Panc1 (cell line): ENCODE data around the gene IGFBP7. TPM values are rescaled to one million over a fixed set of nuclear protein-coding genes. Genes with fewer than 3 reads are reported as not detected.

Experiments used
- ATAC-seq: fragments of 200-7000 bp; cut with Tn5 transposase; 2 replicates; pipeline ENCODE4 v1.9.1; 2020; ENCODE audit warnings: mild to moderate bottlenecking, moderate library complexity
- BruUV-seq: library from RNA; stranded (reverse); fragments of 400-500 nt; replicated peaks from 2 replicates; lab custom pipeline; 2021; lab: Mats Ljungman, UMichigan
- CTCF ChIA-PET: fragments of 300-600 bp; sonication (Branson Sonifier 250); formaldehyde crosslinking; loops from one replicate; lab custom pipeline; 2022; ENCODE audit warnings: antibody characterized with exemption; lab: Charles Lee
- POLR2A ChIA-PET: fragments of 300-600 bp; sonication (Branson Sonifier 250); formaldehyde crosslinking; loops from one replicate; lab custom pipeline; 2022; ENCODE audit warnings: antibody characterized with exemption; lab: Charles Lee
- DNase-seq: peaks from one replicate; pipeline ENCODE4 v3.0.0-alpha.2; 2010; ENCODE audit warnings: low read depth, low spot score
- H3K27ac ChIP-seq: 2 replicates; pipeline ENCODE4 v1.5.1; 2011; ENCODE audit warnings: mild to moderate bottlenecking, low read length, inconsistent platforms
- H3K27me3 ChIP-seq: fragments of 200-500 bp; sonication (Bioruptor generic); 2 replicates; pipeline ENCODE4 v1.6.0; 2014; ENCODE audit warnings: low read length, inconsistent platforms; ENCODE audit not compliant: control insufficient read depth, insufficient read depth
- H3K36me3 ChIP-seq: fragments of 200-500 bp; sonication (Bioruptor generic); 2 replicates; pipeline ENCODE4 v1.5.1; 2014; ENCODE audit warnings: inconsistent platforms, mild to moderate bottlenecking, low read length, moderate library complexity; ENCODE audit not compliant: control insufficient read depth, insufficient read depth
- H3K4me1 ChIP-seq: 2 replicates; pipeline ENCODE4 v1.5.1; 2011; ENCODE audit warnings: inconsistent platforms, mild to moderate bottlenecking, low read length, moderate library complexity; ENCODE audit not compliant: control insufficient read depth, insufficient read depth
- H3K4me3 ChIP-seq, 2 experiments: 2 replicates each; pipeline ENCODE4 v1.5.1; 2011 to 2012; ENCODE audit warnings: low read depth in 2 of 2, low read length in 2 of 2, mild to moderate bottlenecking in 2 of 2, inconsistent platforms in 1 of 2, moderate library complexity in 1 of 2
- H3K9me3 ChIP-seq: fragments of 200-500 bp; sonication (Bioruptor generic); 2 replicates; pipeline ENCODE4 v1.5.1; 2014; ENCODE audit warnings: low read depth, mild to moderate bottlenecking, inconsistent platforms, low read length, moderate library complexity; ENCODE audit not compliant: control insufficient read depth, insufficient read depth
- POLR2AphosphoS5 ChIP-seq: IDR thresholded peaks from 2 replicates; pipeline ENCODE4 v1.6.1; 2012; ENCODE audit warnings: mild to moderate bottlenecking, low read depth, low read length, moderate library complexity
- SIN3A ChIP-seq: IDR thresholded peaks from 2 replicates; pipeline ENCODE4 v1.6.1; 2012; ENCODE audit warnings: low read depth, mild to moderate bottlenecking, low read length, moderate library complexity, borderline replicate concordance; ENCODE audit not compliant: insufficient read depth
- TCF7L2 ChIP-seq: IDR thresholded peaks from 2 replicates; pipeline ENCODE4 v1.6.1; 2011; ENCODE audit warnings: mild to moderate bottlenecking, low read depth, low read length, inconsistent platforms
- in situ Hi-C: cut with HindIII; loops from 2 replicates; pipeline ENCODE4 v1.10.0; 2016; ENCODE audit warnings: low sequenced_read_pairs, low pct_unique_long_range_greater_than_20kb
- intact Hi-C: fragments of 100-400 bp; cut with micrococcal nuclease; formaldehyde crosslinking; loops from one replicate; pipeline ENCODE4 v1.10.0; 2022; ENCODE audit not compliant: unreplicated experiment
- total RNA-seq: library from RNA; stranded (reverse); gene quantifications from one replicate; pipeline ENCODE4 v1.2.1, GENCODE V29; 2021; ENCODE audit not compliant: unreplicated experiment
- TF ChIP-seq, protein P1 (sequence below): fragments of 450-650 bp; IDR thresholded peaks from 2 replicates; pipeline ENCODE4 v1.5.1; 2017; ENCODE audit warnings: mild to moderate bottlenecking
- TF ChIP-seq, protein P2 (sequence below), 2 experiments: IDR thresholded peaks; 2 replicates each; pipeline ENCODE4 v1.6.1; 2011 to 2012; ENCODE audit warnings: low read depth in 2 of 2, control low read depth in 1 of 2, low read length in 1 of 2, mild to moderate bottlenecking in 1 of 2, moderate library complexity in 1 of 2; ENCODE audit not compliant: insufficient read depth in 1 of 2

The IGFBP7 gene
- total RNA-seq, 1 experiment from 2014 or later: 9.5 TPM

DNA sequence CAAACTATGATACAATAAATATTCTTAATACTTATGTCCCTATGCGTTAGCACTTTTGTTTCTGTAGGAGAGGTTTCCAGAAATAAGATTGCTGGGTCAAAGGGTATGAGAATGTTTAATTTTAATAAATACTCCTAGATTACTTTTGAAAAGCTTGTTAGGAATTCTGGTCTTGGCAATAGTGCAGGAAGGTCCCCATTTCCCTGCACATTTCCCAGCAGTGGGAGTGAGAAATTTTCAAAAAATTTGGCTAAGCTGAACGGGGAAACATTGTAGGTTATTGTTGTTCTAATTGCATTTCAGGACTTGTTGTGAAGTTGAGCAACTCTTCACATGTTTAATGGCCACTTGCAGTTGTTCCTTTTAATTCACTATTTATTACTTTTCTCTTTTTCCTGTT, 27.1 kb downstream of the IGFBP7 start:
- intact Hi-C loops: no loop called here
- H3K9me3 ChIP-seq: no peaks in the 10 kb centered on the region
- no peak for TF ChIP-seq TCF7L2
- TF ChIP-seq POLR2AphosphoS5: no peak
- no peak for TF ChIP-seq SIN3A
- TF ChIP-seq, protein P1, sequence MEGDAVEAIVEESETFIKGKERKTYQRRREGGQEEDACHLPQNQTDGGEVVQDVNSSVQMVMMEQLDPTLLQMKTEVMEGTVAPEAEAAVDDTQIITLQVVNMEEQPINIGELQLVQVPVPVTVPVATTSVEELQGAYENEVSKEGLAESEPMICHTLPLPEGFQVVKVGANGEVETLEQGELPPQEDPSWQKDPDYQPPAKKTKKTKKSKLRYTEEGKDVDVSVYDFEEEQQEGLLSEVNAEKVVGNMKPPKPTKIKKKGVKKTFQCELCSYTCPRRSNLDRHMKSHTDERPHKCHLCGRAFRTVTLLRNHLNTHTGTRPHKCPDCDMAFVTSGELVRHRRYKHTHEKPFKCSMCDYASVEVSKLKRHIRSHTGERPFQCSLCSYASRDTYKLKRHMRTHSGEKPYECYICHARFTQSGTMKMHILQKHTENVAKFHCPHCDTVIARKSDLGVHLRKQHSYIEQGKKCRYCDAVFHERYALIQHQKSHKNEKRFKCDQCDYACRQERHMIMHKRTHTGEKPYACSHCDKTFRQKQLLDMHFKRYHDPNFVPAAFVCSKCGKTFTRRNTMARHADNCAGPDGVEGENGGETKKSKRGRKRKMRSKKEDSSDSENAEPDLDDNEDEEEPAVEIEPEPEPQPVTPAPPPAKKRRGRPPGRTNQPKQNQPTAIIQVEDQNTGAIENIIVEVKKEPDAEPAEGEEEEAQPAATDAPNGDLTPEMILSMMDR: no peak
- TF ChIP-seq, protein P2, sequence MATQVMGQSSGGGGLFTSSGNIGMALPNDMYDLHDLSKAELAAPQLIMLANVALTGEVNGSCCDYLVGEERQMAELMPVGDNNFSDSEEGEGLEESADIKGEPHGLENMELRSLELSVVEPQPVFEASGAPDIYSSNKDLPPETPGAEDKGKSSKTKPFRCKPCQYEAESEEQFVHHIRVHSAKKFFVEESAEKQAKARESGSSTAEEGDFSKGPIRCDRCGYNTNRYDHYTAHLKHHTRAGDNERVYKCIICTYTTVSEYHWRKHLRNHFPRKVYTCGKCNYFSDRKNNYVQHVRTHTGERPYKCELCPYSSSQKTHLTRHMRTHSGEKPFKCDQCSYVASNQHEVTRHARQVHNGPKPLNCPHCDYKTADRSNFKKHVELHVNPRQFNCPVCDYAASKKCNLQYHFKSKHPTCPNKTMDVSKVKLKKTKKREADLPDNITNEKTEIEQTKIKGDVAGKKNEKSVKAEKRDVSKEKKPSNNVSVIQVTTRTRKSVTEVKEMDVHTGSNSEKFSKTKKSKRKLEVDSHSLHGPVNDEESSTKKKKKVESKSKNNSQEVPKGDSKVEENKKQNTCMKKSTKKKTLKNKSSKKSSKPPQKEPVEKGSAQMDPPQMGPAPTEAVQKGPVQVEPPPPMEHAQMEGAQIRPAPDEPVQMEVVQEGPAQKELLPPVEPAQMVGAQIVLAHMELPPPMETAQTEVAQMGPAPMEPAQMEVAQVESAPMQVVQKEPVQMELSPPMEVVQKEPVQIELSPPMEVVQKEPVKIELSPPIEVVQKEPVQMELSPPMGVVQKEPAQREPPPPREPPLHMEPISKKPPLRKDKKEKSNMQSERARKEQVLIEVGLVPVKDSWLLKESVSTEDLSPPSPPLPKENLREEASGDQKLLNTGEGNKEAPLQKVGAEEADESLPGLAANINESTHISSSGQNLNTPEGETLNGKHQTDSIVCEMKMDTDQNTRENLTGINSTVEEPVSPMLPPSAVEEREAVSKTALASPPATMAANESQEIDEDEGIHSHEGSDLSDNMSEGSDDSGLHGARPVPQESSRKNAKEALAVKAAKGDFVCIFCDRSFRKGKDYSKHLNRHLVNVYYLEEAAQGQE (IDR thresholded peaks at IDR 0.05; ENCODE audit: insufficient read depth in 1 of 2, low read depth in 2 of 2, low read length in 1 of 2): no peak
- H3K27me3 ChIP-seq: no peaks in the 10 kb centered on the region
- in situ Hi-C loops: no loop called here
- H3K4me3 ChIP-seq: no peak overlapping the region
- no peak for ATAC-seq
- no peaks in the 10 kb centered on the region for H3K36me3 ChIP-seq
- no TSS peak for BruUV-seq
- H3K4me1 ChIP-seq: no peaks in the 10 kb centered on the region
- DNase-seq: no peak
- no peak overlapping the region for H3K27ac ChIP-seq
- ChIA-PET POLR2A (no interaction called here), CTCF (no interaction called here)

DNA sequence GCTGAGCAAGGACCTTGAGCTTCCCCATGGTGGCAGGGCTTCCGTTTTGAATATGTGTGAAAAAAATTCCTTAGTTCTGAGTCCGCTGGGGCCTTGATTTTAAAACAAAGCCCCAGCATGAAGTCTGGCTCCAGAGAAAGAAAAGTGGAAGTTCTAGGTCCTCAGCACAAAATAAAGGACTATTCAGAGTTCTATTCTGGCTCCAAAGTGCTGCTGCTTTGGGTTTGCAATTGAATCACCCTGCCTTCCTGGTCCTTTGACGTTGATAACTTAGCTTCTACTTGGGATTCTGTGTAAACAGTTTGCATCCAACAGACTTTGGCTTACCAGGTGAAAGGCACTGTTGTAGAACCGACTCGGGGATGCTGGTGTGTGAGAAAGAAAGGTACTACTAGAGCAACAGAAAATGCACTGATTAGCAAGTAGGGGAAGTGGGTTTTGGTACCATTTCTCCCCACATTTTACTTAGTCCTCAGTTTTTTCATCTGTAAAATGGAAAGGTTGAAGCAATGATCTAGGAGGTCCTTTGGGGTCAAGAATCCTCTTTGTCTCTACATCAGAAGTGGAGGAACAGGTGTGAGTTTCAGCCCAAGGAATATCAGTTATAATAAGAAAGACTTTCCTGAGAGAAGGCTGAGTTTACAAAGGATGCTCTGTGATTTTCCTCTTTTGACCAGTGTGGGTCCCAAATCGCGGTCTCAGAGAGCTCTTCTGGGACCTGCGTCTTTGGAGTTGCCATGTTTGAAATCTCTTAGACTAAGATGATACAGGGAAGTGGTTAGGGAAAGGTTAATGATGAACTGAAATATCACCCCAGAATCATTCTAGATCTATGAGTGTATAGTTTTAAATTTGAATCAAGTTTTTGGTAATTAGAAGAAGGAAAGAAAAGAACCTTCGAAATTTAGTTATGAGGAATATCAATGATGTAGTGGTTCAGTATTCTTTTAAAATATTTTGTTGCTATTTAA, 28.2 kb downstream of the IGFBP7 start:
- ChIA-PET CTCF (no interaction called here), POLR2A (no interaction called here)
- ATAC-seq: no peak; the same call in 1 of the 2 replicates
- peak; percentile 18 for DNase-seq
- H3K27me3 ChIP-seq: no peaks in the 10 kb centered on the region
- H3K9me3 ChIP-seq: no peaks in the 10 kb centered on the region
- no peak overlapping the region for H3K4me3 ChIP-seq
- no TSS peak for BruUV-seq
- H3K27ac ChIP-seq: no peak overlapping the region
- in situ Hi-C loops (no loop called here), intact Hi-C loops (no loop called here)
- TF ChIP-seq POLR2AphosphoS5 (no peak), TCF7L2 (no peak), SIN3A (no peak)
- TF ChIP-seq, protein P2 (IDR thresholded peaks at IDR 0.05; ENCODE audit: insufficient read depth in 1 of 2, low read depth in 2 of 2, low read length in 1 of 2): no peak
- TF ChIP-seq, protein P1: no peak
- H3K36me3 ChIP-seq: no peaks in the 10 kb centered on the region
- no peaks in the 10 kb centered on the region for H3K4me1 ChIP-seq
